HG03565 (cell line): ENCODE data around the gene RNF146.
"Not testable (repeated sequence)": the region's sequence is repeated elsewhere in the genome, so short reads cannot be mapped to it uniquely, and the experiment has no call there.

ENCODE experiments used
- ATAC-seq: cut with Tn5 transposase; IDR thresholded peaks from one replicate; pipeline ENCODE4 v1.9.1; 2021; ENCODE audit warnings: mild to moderate bottlenecking, moderate library complexity; ENCODE audit not compliant: unreplicated experiment

The RNF146 gene

DNA sequence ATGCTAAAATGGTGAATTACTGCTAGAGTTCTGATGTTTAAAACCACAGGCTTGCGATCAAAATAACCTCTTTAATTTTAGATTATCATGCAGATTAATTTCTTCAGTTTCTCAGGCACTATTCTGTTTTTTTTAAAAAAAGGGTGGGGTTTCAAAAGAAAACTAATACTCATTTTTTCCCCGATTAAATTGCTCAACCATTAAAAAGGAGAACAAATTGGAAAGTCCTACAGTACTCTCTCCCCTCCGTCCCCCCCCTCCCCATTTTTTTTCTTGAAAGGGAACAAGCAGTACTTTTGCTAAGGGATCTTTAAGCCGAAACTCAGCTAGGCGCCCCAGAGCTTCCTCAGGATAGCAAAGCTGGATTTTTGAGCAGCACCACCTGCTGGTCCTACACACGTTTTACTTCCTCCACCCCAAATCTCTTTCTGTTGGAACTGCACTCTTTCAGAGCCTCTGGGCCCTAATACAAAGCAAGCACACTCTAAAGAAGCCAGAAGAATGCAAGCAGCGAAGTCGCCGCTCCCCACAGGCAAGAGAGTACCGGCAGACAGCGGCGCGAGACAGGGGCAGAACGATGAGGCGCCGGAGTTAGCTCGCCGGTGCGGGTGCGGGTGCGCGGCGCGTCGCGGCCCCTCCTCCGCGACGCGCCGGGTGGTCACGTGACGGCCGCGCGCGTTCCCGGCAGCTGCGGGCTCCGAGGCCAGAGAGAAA, at the start of gene RNF146:
Gene RNF146, plus strand, starts transcription at position 687 of the 714 bp plus-strand sequence. CDS start 13,475 bp downstream, outside the sequence.
- peak; percentile 66 for ATAC-seq

DNA sequence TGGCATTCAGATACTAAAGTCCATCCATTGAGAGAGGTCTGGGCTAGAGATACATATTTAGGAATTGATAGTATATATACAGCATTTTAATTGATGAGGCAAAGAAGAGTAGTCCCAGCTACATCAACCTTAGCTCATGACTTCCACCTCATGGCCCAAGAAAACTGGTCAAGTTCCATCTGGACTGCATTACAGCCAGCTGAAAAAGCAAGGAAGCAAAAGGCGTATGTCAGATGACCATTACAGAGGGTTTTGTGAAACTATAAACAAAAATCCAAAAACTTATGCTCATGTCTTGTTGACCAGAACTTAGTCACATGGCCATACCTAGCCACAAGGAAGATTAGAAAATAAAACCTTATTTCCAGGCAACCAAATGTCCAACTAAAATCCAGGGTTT, 46.8 kb upstream of the RNF146 start:
- no peak for ATAC-seq

- no peak for ATAC-seq
Measured at GRCh38 chr6:127221201-127221600, 45.5 kb upstream of the RNF146 start.

DNA sequence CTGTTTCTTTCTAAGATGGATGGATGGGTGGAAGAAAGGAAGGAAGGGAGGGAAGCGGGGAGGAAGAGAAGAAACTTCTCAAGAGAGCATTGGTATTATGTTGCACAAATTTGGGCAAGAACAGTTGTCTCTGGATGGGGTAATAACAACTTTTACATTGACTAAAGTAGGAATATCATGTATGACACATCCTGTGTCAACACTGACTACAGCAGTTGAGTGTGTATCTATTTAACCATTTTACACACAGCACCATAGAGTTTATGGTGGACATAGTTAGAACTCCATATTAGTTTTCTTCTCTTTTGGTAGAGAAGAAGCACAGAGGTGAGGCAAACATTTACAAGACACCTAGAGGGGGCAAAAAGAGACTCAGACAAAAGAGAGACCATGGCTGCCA, 44.2 kb upstream of the RNF146 start:
- no peak for ATAC-seq

DNA sequence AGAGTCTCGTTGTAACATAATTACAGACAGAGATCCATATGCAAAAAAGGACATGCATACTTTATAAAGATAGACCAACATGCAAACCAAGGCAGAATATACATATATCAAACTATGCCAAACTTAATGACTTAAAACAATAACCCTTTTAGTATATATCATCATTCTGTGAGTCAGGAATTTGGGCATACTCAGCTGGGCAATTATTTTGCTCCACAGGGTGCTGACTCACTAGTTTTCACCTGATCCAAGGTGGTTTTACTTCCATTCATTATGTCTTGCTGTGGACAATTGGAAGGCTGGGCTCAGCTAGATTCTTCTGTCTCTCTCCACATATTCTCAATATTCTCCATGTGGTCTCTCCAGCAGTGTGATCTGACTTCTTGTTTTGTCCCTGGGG, 41.2 kb upstream of the RNF146 start:
- no peak for ATAC-seq

GRCh38 chr6:127233819-127234218, 32.8 kb upstream of the RNF146 start:
- not testable (repeated sequence) for ATAC-seq

- ATAC-seq = no peak
Measured at GRCh38 chr6:127243501-127243900, 23.2 kb upstream of the RNF146 start.

GRCh38 chr6:127247114-127248096, 19.3 kb upstream of the RNF146 start:
- no peak for ATAC-seq

DNA sequence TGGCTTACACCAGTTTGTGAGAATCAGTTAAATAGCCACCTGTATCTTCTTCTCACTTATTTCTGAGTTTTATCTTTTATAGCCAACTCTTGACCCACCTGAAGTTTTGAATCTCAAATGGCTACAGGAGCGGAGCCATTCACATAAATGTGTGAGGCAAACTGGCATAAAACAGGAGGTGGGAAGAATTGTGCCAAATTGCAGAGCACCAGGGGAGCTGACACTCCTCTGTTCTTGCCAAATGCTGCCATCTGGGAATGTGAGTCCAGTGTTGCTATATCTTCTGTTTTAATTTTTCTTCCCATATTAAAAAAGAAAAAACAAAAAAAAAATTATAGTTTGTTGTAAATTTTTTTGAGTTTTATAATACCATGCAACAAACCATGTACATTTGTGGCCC, 17.0 kb upstream of the RNF146 start:
- no peak for ATAC-seq

DNA sequence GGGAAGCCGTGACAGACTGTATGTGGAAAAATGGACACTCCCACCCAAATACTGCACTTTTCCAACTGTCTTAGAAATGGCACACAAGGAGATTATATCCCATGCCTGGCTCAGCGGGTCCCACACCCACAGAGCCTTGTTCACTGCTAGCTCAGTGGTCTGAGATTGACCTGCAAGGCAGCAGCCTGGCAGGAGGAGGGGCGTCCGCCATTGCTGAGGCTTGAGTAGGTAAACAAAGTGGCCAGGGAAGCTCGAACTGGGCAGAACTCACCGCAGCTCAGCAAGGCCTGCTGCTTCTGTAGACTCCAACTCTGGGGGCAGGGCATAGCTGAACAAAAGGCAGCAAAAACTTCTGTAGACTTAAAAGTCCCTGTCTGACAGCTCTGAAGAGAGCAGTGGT, 11.4 kb upstream of the RNF146 start:
- no peak for ATAC-seq

- no peak for ATAC-seq
Measured at GRCh38 chr6:127262896-127263295, 3.8 kb upstream of the RNF146 start.

GRCh38 chr6:127263481-127263880, 3.2 kb upstream of the RNF146 start:
- ATAC-seq = no peak

DNA sequence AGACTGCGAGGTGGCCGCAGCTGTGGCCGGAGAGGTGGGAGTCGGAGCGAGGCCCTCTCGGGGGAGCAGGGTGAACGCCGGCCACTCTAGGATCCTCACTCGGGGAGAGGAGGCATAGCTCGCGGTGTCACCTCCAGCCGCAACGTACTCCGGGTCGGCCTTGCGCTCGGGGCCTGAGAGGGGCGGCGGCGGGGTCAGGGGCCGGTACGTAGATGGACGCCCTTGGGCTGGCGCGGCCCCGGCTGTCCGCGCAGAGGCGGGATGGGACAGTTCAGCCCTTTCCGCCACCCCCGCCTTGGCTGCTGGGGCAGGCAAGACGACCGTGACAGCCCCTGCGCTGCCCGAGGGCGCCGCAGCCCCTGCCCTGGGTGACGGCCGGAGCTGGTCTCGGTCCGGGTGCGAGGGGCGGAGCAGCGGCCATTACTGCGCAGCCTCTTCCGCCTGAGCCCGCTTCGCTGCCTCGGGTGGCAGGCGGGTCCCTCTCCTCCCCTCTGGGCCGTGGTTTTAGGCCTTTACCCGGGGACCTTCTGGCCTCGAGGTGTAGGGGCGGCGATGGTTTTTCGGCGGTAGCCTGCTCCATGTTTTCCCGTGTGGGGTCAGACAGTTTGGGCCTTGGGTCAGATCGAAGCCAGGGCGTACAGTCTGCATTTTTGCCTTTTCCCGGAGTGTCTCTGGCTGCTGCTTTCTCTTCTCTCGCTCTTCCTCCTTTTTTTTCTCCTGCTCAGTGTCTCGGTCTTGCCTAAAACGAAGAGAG, 405 bp downstream of the RNF146 start:
- ATAC-seq = peak; percentile 57

GRCh38 chr6:127267646-127268625, 1.3 kb downstream of the RNF146 start:
- ATAC-seq = no peak

DNA sequence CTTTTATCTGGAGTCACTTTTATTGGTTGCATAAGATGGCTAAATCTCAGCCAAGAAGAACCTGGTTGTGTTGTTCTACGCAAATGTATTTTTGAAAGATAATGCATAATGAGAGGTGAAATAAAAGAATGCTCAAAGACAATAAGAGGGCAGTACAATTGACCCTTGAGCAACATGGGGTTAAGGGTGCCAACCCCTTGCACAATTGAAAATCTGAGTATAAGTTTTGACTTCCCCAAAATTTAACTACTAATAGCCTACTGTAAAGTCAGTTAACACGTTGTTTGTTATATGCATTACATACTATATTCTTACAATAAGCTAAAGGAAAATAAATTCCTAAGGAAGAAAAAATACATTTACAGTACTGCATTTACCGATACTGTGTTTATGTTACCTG, 5.9 kb downstream of the RNF146 start:
- ATAC-seq = no peak

DNA sequence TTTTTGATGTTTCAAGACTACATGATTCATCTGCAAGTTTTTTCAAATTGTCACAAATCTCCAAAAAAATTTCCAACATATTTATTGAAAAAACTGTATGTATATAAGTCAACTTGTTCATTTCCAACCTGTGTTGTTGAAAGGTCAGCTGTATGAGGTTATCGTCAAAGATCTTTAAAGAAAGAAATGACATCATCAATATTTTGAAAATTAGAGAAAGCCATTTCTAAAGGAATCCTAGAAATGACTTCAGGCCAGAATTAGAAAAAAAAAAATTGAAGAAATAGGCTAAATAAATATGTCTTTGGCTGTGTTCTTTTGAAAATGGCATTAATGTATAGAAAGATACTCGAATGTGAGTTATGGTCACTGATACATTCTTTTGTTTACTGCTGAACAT, 6.8 kb downstream of the RNF146 start:
- ATAC-seq = no peak

DNA sequence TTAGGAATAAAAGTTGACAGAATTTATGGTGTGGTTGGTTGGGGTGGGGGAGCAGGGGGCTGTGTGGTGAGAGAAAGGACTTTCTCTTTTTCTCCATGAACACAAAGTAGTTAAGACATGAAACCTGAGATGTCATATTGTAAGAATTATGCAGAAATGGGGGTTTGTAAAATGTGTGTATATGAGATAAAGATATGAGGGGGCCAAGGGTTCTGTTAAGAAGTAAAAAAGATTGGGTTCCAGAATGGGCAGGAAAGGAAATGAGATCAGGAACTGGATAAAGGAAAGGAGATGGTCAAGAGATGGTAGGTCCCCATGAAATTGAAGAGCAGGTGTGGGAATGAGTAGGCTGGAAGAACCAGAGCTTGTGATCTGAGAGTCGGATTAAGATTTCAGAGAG, 9.7 kb downstream of the RNF146 start:
- ATAC-seq = no peak

DNA sequence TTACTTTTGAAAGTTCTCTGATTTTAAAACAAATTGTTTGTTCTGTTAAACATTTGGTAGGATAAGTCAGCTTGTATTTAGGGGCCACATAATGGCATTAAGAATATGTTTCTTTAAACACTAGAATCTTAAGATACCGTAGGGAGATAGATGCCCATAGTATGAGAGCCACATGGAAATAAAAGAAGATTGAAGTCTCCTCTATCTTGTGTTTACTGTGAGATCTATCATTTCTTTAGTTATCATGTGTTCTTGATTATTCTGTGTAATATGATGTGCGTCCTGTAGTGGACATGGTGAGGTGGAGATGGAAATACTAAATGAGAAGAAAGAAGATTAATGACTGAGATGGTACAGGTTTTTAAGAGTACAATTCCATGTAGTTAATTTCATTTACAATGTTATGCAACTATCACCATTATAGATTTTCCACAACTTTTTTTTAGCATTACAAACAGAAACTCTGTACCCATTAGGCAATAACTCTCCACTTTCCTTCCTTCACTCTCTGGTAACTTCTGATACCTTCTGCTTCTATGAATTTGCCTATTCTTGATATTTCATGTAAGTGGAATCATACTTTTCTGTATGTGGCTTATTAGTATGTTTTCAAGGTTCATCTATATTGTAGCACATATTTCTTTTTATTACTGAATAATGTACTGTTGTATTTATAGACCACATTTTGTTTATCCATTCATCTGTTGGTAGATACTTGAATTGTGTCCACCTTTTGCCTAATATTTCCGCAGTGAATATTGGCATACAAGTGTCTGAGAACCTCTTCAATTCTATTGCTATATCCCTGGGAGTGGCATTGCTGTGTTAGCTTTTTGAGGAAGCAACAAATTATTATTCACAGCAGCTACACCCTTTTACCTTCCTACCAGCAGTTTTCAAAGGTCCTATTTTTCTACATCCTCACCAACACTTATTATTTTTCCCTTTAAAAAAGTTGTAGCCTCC, 11.5 kb downstream of the RNF146 start:
- ATAC-seq = no peak

- no peak for ATAC-seq
Measured at GRCh38 chr6:127279815-127280214, 13.2 kb downstream of the RNF146 start.
